ENCODE results near the gene ADORA2A.
A peak's percentile ranks its signal among the peaks of the same experiment; 100 is the strongest.

ADORA2A gene

DNA sequence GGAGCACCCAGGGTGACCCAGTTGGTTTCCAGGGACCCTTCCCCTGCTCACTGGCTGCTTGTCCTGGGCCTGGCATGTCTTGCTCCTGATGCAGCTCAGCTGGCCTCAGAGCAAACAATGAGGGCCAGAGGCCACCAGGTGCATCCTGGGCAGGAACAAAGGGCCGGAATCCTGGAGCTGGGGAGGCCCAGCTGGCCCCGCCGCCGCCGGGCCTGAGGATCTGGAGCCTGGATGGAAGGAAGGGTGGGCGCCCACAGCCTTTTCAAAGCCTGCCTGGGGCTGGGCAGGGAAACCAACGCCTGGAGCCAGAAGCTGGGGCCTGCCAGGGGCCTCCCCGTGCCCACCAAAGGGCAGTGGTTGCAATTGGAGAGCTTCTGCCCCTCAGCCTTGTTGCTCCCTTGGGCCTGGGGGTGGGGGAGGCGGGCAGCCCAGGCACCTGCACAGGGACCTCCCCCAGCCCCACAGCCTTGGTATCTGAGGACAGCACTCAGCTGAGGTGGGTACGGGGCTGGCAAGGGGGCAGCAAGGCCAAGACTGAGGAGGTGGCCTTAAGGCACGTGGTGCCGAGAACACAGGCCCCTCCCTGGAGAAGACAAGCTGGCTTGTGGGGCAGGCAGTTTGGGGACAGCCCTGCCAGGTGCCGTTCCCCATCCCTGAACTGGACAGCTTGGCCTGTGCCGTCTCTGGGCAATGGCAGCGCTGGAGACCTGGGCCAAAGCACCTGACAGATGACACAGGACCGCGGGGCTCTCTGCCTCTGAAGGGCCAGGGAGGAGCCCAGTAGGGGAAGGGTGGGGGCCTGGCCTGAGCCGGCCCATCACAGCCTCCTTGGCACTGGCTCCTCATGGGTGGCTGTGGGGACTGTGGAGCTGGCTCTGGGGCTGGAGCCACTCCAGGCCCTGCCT, 7.1 kb upstream of the ADORA2A start:
- H3K27me3 ChIP-seq (ENCODE audit: control insufficient read depth, insufficient read depth, low read length) = peaks cover 7% of the 10 kb centered on the region
- H3K36me3 ChIP-seq (ENCODE audit: control insufficient read depth, insufficient read depth, low read length) = peaks cover 4% of the 10 kb centered on the region
- H3K4me3 ChIP-seq (ENCODE audit: low read depth, low read length) = no peak overlapping the region
- peaks cover 3% of the 10 kb centered on the region for H3K4me1 ChIP-seq (ENCODE audit: control insufficient read depth, insufficient read depth, low read length)
- no peaks in the 10 kb centered on the region for H3K9me3 ChIP-seq (ENCODE audit: control insufficient read depth, insufficient read depth, low read length)
- H3K9ac ChIP-seq (ENCODE audit: low read depth, low read length) = no peak overlapping the region

DNA sequence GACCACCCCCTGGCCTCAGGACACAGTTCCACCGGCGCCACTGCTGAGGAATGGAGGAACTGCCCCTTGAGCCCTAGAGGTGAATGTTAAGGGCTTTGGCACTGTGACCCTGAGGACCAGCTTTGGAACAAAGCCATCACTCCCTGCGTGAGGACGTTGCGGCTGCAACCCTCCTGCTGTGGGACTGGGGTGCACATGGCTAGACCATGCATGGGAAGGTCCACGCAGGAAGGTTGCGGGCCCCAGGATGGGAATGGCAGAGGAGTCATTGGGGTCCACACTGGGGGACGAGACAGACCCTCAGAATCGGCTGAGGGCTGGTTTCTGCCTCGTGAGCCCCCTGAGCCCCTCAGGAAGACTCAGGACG, 6.4 kb upstream of the ADORA2A start:
- peaks cover 3% of the 10 kb centered on the region for H3K4me1 ChIP-seq (ENCODE audit: control insufficient read depth, insufficient read depth, low read length)
- no peak overlapping the region for H3K4me3 ChIP-seq (ENCODE audit: low read depth, low read length)
- peaks cover 13% of the 10 kb centered on the region for H3K27me3 ChIP-seq (ENCODE audit: control insufficient read depth, insufficient read depth, low read length)
- H3K36me3 ChIP-seq (ENCODE audit: control insufficient read depth, insufficient read depth, low read length) = peaks cover 4% of the 10 kb centered on the region
- H3K9ac ChIP-seq (ENCODE audit: low read depth, low read length) = no peak overlapping the region
- H3K9me3 ChIP-seq (ENCODE audit: control insufficient read depth, insufficient read depth, low read length) = no peaks in the 10 kb centered on the region

DNA sequence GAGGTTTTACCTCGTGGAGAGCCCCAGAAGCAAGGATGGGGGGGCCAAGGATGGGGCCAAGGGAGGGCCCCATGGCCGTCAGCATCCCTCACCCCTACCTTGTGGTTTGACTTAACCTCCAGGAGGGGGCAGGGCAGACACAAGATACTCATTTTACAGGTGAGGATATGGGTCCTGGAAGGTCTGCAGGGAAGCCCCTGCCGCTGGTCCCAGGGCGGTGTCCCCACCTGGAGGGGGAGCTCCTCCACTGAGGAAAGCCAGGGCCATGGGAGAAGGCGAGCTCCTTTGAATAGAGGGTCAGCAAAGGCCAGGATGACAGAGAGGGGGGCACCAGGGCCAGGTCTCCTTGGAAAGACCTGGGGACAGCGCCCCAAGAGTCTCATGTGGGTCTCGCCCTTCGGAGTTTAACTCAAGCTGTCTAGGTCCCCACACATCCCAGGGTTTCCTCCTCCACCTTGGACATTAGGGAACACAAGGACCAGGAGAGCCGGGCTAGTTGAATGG, 5.9 kb upstream of the ADORA2A start:
- Histone ChIP-seq H3K4me3 (ENCODE audit: low read depth, low read length) (no peak overlapping the region), H3K27me3 (ENCODE audit: control insufficient read depth, insufficient read depth, low read length) (peaks cover 14% of the 10 kb centered on the region), H3K9ac (ENCODE audit: low read depth, low read length) (no peak overlapping the region), H3K4me1 (ENCODE audit: control insufficient read depth, insufficient read depth, low read length) (peaks cover 3% of the 10 kb centered on the region), H3K9me3 (ENCODE audit: control insufficient read depth, insufficient read depth, low read length) (no peaks in the 10 kb centered on the region), H3K36me3 (ENCODE audit: control insufficient read depth, insufficient read depth, low read length) (peaks cover 4% of the 10 kb centered on the region)

DNA sequence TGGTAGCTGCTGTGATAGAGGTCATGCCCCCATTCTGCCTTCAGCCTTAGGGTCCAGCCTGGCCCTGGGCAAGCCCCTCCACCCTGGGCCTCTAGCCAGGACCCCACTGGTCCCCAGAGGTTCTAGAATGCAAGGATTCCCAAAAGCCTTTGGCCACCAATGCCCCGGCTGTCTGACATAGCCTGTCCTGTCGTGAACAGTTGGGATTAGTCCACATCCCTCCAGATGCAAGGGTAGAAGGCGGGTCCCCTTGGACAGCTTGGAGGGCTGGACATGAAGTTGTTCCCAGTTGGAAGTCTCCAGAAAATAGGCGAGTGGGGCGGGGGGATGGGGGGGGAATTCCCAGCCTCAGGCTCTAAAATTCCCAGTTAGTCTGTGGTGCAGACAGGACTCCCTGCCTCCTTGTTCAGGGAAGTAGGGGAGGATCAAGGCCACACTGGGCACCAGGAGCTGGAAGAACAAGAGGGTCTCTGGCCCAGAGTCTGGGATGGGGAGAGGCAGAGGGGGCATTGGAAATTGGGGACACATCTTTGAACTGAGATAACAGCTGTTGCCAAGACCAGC, 5.2 kb upstream of the ADORA2A start:
- H3K27me3 ChIP-seq (ENCODE audit: control insufficient read depth, insufficient read depth, low read length) = peaks cover 14% of the 10 kb centered on the region
- H3K4me3 ChIP-seq (ENCODE audit: low read depth, low read length) = no peak overlapping the region
- no peaks in the 10 kb centered on the region for H3K9me3 ChIP-seq (ENCODE audit: control insufficient read depth, insufficient read depth, low read length)
- H3K4me1 ChIP-seq (ENCODE audit: control insufficient read depth, insufficient read depth, low read length) = peaks cover 3% of the 10 kb centered on the region
- H3K9ac ChIP-seq (ENCODE audit: low read depth, low read length) = no peak overlapping the region
- H3K36me3 ChIP-seq (ENCODE audit: control insufficient read depth, insufficient read depth, low read length) = peaks cover 4% of the 10 kb centered on the region

DNA sequence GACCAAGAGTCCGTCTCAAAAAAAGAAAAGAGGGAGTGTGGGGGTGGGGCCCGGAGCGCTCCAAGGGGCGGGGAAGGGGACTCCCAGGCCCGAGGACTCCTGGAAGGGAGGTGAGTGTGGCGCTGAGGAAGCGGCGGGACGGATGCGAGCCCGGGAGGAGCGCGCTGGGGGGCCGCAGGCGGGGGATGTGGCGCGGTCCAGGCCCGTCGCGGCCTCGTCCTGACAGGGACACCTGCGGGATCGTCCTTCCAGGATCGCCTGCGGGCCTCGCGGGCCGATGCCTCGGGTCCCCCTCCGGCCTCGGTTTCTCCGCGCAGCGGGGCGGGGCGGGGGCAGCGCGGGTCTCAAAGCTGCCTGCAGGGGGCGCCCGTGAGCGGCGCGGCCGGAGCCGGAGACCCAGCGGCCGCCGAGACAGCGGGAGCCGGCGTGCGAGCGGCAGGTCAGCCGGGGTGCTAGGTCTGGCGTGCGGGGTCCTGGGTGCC, 3.8 kb upstream of the ADORA2A start:
- Histone ChIP-seq H3K27me3 (ENCODE audit: control insufficient read depth, insufficient read depth, low read length) (peaks cover 14% of the 10 kb centered on the region), H3K9ac (ENCODE audit: low read depth, low read length) (no peak overlapping the region), H3K36me3 (ENCODE audit: control insufficient read depth, insufficient read depth, low read length) (no peaks in the 10 kb centered on the region), H3K4me3 (ENCODE audit: low read depth, low read length) (peak overlapping the region; percentile 39), H3K9me3 (ENCODE audit: control insufficient read depth, insufficient read depth, low read length) (no peaks in the 10 kb centered on the region), H3K4me1 (ENCODE audit: control insufficient read depth, insufficient read depth, low read length) (peaks cover 3% of the 10 kb centered on the region)

DNA sequence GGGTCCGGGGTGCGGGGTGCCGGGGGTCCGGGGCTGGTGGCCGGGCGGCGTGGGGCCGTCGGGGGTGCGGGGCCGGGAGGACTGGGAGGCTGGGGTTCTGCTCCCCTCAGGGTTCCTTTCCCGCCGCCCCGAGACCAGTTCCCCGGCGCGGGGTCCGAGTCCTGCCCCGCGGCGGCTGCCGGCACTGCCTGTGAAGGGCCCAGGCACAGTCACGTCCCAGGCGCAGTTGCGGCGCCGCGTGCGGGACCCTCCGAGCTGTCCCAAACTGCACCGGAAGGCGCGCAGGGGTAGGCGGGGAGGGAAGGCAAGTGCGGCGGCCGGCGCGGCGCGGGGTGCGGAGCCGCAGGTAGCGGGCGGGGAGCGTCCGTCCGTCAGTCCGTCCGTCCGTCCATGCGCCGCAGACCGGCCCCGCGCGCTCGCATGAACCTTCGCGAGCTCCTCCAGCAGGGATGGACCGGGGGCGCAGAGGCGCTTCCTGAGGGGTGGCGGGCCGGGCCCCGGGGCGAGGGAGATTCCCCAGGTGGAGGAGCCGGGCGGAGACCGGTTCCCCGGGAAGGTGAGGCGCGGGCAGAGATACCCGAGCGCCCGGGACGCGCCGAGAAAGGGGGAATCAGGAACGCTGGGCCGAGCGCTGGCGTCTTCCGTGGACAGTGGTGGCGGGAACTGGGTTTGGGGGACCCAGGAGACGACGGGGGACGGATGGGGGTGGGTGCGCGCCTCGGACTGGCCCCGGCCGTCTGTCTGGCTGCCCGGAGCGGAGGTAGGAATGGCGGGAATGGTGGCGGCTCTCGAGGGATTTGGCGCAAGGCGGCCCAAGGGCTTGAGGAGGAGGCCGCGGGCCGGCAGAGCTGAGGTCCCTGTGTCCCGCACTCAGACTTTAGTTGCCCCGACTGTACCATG, 3.1 kb upstream of the ADORA2A start:
- Histone ChIP-seq H3K4me1 (ENCODE audit: control insufficient read depth, insufficient read depth, low read length) (peaks cover 4% of the 10 kb centered on the region), H3K36me3 (ENCODE audit: control insufficient read depth, insufficient read depth, low read length) (no peaks in the 10 kb centered on the region), H3K9ac (ENCODE audit: low read depth, low read length) (no peak overlapping the region), H3K4me3 (ENCODE audit: low read depth, low read length) (peak overlapping the region; percentile 55), H3K27me3 (ENCODE audit: control insufficient read depth, insufficient read depth, low read length) (peaks cover 14% of the 10 kb centered on the region), H3K9me3 (ENCODE audit: control insufficient read depth, insufficient read depth, low read length) (no peaks in the 10 kb centered on the region)

DNA sequence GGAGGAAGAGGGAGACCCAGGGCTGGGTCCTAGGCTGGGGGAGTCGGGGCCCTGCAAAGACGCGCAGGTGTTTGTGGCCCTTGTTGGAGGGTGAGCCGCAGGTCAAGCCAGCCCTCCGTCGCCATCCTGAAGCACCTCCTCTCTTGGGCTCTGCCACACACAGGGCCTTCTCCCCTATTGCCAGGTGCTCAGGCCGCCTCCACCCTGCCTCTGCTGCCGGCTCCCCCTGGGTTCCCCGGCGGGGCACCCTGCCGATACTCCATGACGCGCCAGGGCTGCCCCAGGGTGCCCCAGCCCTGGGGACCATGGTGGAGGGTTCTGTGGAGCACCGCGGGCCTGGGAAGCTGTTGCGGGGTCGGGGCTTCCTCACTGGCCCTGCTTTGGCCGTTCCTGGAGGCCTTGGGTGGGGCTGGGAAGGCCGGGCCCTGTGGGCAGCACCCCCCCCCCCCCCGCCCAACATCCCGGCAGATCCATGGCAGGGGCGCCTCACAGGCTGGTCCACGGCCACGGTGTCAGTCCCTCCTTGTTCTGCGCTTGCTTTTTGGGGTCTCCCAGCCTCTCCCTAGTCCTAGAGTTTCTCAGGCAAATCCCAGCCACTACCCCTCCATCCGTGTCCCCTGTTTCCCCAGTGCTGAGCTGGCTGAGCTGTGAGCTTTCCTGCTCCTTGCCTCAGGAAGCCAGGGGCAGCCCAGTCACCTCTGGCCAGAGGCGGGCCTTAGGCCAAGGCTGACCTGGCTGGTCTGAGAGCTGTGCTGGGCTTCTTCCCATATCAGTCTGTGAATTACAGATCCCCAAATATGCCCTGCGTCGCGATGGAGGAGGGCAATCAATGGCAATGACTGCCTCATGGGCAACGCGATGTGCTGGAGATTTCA, 2.3 kb upstream of the ADORA2A start:
- Histone ChIP-seq H3K36me3 (ENCODE audit: control insufficient read depth, insufficient read depth, low read length) (no peaks in the 10 kb centered on the region), H3K27me3 (ENCODE audit: control insufficient read depth, insufficient read depth, low read length) (peaks cover 14% of the 10 kb centered on the region), H3K9me3 (ENCODE audit: control insufficient read depth, insufficient read depth, low read length) (no peaks in the 10 kb centered on the region), H3K4me1 (ENCODE audit: control insufficient read depth, insufficient read depth, low read length) (peaks cover 4% of the 10 kb centered on the region), H3K9ac (ENCODE audit: low read depth, low read length) (no peak overlapping the region), H3K4me3 (ENCODE audit: low read depth, low read length) (peak overlapping the region; percentile 55)

DNA sequence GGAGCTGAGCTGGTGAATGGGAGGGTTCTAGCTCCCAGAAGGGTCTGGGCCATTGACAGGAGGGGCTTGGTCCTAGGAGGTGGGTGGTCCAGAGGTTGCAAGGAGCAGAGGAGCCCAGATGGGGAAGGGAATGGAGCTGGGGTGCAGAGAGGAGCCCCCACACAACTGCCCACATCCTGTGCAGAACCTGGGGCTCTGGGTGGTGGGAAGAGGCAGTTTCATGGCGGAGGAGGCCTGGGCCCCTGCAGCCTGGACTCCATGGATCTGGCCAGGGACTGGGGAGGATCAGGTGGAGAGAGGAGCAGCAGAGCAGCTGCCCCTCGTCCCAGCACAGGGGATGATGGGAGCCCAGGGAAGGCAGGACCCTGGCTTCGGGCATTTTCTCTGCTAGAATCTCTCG, 963 bp upstream of the ADORA2A start:
- no peaks in the 10 kb centered on the region for H3K9me3 ChIP-seq (ENCODE audit: control insufficient read depth, insufficient read depth, low read length)
- H3K4me1 ChIP-seq (ENCODE audit: control insufficient read depth, insufficient read depth, low read length) = peaks cover 4% of the 10 kb centered on the region
- H3K9ac ChIP-seq (ENCODE audit: low read depth, low read length) = no peak overlapping the region
- peaks cover 14% of the 10 kb centered on the region for H3K27me3 ChIP-seq (ENCODE audit: control insufficient read depth, insufficient read depth, low read length)
- no peaks in the 10 kb centered on the region for H3K36me3 ChIP-seq (ENCODE audit: control insufficient read depth, insufficient read depth, low read length)
- no peak overlapping the region for H3K4me3 ChIP-seq (ENCODE audit: low read depth, low read length)

DNA sequence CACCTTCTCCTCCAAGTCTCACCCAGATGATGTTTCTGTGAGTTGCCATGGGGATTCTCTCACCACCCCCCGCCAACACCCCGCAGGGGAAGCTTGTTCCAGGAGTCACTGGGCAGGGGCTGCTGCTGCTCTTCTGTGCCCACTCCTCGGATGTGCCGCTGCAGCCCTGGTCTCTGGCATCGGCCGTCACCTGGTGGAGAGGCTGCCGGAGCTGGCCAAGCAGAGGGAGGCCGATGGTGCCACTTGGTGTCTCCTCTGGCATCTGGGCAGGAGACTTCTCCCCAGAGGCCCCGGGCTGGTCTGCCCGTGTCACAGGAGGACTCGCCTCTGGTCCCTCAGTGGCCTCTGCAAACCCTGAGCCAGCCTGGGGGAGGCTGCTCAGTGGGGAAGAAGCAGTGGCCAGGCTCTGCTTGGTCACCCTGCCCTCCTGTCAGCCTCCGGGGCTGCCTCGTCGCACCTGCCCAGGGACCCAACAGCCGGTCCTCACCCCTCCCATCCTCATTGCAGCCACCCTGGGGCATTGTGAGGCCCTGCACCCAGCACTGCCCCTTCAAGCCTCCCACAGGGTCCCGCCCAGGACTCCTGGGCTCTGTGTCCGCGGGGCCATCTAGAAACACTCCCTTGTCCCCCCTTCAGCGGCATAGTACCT, 424 bp upstream of the ADORA2A start:
- Histone ChIP-seq H3K36me3 (ENCODE audit: control insufficient read depth, insufficient read depth, low read length) (no peaks in the 10 kb centered on the region), H3K4me1 (ENCODE audit: control insufficient read depth, insufficient read depth, low read length) (peaks cover 4% of the 10 kb centered on the region), H3K9me3 (ENCODE audit: control insufficient read depth, insufficient read depth, low read length) (no peaks in the 10 kb centered on the region), H3K27me3 (ENCODE audit: control insufficient read depth, insufficient read depth, low read length) (peaks cover 14% of the 10 kb centered on the region), H3K4me3 (ENCODE audit: low read depth, low read length) (no peak overlapping the region), H3K9ac (ENCODE audit: low read depth, low read length) (no peak overlapping the region)

DNA sequence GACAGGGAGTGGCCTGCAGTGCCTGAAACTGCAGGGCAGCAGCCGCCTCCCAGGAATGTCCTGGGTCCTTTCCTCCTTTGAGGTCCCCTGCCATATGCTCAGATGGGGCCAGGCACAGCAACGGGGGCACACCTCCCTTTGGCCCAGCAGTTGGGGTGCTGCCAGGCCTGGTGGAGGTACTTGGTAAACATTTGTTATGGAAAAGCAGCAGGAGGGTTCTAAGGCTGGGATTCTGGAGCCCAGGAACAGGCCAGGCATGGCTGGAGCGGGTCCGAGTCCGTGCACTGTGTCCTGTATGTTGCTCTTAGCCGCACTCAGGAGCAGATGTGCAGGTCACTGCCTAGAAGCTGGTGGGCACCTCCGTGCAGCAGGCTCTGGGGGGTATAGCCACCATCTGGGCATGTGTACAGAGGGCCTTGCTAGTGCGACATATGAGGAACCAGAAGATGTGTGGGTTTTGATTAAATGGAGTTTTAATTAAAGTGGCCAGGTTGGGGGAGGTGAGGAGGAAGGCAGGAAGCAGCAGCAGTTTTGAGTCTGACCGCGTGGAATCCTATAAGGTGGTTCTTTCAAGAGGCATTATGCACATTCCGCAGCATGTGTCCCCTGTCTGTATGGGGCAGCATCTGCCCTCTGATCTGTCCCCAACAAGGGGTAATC, 1.5 kb downstream of the ADORA2A start:
- Histone ChIP-seq H3K27me3 (ENCODE audit: control insufficient read depth, insufficient read depth, low read length) (peaks cover 14% of the 10 kb centered on the region), H3K9me3 (ENCODE audit: control insufficient read depth, insufficient read depth, low read length) (no peaks in the 10 kb centered on the region), H3K4me3 (ENCODE audit: low read depth, low read length) (no peak overlapping the region), H3K36me3 (ENCODE audit: control insufficient read depth, insufficient read depth, low read length) (peaks cover 3% of the 10 kb centered on the region), H3K9ac (ENCODE audit: low read depth, low read length) (no peak overlapping the region), H3K4me1 (ENCODE audit: control insufficient read depth, insufficient read depth, low read length) (peaks cover 4% of the 10 kb centered on the region)
